Nephron progenitor cell (in vitro differentiated cells): ENCODE results near the gene C19orf81.
A peak's percentile ranks its signal among the peaks of the same experiment; 100 is the strongest.

Experiments
- DNase-seq: peaks from one replicate; pipeline ENCODE4 v3.0.0; 2021
- H3K27ac Mint-ChIP-seq: 2 replicates; pipeline ENCODE4 v1.8.0; 2021; ENCODE audit warnings: mild to moderate bottlenecking, moderate library complexity, mixed read lengths
- H3K27me3 Mint-ChIP-seq: 2 replicates; pipeline ENCODE4 v1.8.0; 2021; ENCODE audit warnings: mild to moderate bottlenecking, low read depth, mixed read lengths; ENCODE audit not compliant: poor library complexity
- H3K36me3 Mint-ChIP-seq: 2 replicates; pipeline ENCODE4 v1.8.0; 2021; ENCODE audit warnings: low read depth, mixed read lengths
- H3K4me1 Mint-ChIP-seq: 2 replicates; pipeline ENCODE4 v1.8.0; 2021; ENCODE audit warnings: mixed read lengths
- H3K4me3 Mint-ChIP-seq: 2 replicates; pipeline ENCODE4 v1.8.0; 2021; ENCODE audit warnings: mild to moderate bottlenecking, moderate library complexity, mixed read lengths
- H3K9me3 Mint-ChIP-seq: 2 replicates; pipeline ENCODE4 v1.8.0; 2021; ENCODE audit warnings: mild to moderate bottlenecking, moderate library complexity, mixed read lengths
- TF ChIP-seq, protein P1 (sequence below): fragments of 200-600 bp; sonication (generic); IDR thresholded peaks from 2 replicates; pipeline ENCODE4 v1.5.0; 2021; ENCODE audit warnings: antibody characterized with exemption

The C19orf81 gene

DNA sequence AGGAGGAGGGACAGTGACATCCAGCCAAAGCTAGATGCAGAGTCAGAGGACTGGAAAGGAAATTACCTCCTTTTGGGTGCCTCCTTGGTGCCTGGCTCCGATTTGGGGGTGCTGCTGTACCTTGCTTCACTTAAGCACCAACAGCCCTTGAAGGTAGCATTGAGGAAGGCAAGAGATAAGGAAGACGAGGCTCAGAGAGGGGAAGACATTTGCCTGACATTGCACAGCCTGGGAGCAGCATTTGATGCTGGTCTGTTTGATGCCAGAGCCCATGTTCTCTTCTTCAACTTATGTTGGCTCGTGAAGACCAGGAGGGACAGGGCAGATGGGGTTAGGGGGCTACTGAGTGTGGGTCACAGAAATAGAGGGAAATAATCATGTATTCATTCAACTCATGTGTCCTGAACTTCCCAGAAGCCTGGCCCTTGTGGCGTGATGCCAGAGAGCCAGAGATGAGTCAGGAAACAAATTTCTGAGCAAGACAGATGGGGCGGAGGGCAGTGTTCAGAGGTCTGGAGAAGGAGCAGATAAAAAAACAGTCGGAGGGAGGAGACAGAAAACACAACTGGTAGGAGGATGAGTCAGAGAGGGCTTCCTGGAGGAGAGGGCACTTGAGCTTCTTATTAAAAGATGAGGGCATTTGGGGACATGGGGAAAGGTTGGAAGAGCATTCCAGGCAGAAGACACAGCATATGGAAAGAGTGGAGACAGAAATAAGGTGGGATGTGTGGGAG lies 3.0 kb upstream of the C19orf81 start:
- H3K27me3 Mint-ChIP-seq = peaks cover 9% of the 10 kb centered on the region
- TF ChIP-seq, protein P1, sequence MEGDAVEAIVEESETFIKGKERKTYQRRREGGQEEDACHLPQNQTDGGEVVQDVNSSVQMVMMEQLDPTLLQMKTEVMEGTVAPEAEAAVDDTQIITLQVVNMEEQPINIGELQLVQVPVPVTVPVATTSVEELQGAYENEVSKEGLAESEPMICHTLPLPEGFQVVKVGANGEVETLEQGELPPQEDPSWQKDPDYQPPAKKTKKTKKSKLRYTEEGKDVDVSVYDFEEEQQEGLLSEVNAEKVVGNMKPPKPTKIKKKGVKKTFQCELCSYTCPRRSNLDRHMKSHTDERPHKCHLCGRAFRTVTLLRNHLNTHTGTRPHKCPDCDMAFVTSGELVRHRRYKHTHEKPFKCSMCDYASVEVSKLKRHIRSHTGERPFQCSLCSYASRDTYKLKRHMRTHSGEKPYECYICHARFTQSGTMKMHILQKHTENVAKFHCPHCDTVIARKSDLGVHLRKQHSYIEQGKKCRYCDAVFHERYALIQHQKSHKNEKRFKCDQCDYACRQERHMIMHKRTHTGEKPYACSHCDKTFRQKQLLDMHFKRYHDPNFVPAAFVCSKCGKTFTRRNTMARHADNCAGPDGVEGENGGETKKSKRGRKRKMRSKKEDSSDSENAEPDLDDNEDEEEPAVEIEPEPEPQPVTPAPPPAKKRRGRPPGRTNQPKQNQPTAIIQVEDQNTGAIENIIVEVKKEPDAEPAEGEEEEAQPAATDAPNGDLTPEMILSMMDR = no peak
- peaks cover 12% of the 10 kb centered on the region for H3K4me1 Mint-ChIP-seq
- DNase-seq = no peak
- H3K9me3 Mint-ChIP-seq = no peaks in the 10 kb centered on the region
- H3K36me3 Mint-ChIP-seq = no peaks in the 10 kb centered on the region
- H3K4me3 Mint-ChIP-seq = no peak overlapping the region
- no peak overlapping the region for H3K27ac Mint-ChIP-seq

GRCh38 chr19:50647879-50648615 lies 1.2 kb upstream of the C19orf81 start:
- TF ChIP-seq, protein P1 = no peak
- Mint-ChIP-seq H3K4me3 (no peak overlapping the region), H3K27ac (no peak overlapping the region)

DNA sequence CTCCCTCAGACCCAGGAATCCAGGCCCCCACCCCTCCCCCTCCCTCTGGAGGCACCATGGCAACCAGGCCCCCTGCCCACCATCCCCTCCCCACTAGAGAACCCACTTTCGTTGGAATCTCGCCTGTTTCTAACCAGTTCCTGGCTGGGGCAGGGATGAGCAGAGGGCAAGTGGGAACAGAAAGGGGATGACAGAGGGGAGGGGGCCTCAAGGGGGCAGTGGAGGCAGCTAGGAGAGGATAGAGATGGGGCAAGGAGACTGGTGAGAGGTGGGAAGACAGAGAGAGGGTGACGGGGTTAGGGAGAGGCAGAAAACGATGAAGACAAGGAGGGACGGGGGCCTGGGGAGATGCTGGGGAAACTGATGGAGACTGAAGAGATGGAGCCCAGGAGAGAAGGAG lies 586 bp upstream of the C19orf81 start:
- peaks cover 25% of the 10 kb centered on the region for H3K27me3 Mint-ChIP-seq
- H3K36me3 Mint-ChIP-seq = no peaks in the 10 kb centered on the region
- TF ChIP-seq, protein P1 = no peak
- H3K4me3 Mint-ChIP-seq = no peak overlapping the region
- H3K4me1 Mint-ChIP-seq = peaks cover 19% of the 10 kb centered on the region
- no peak for DNase-seq
- H3K27ac Mint-ChIP-seq = no peak overlapping the region
- no peaks in the 10 kb centered on the region for H3K9me3 Mint-ChIP-seq

More at GRCh38 chr19:50647879-50648615, 1.2 kb upstream of the C19orf81 start:
- no peak for DNase-seq
- Mint-ChIP-seq H3K4me1 (peaks cover 12% of the 10 kb centered on the region), H3K27me3 (peaks cover 19% of the 10 kb centered on the region), H3K36me3 (no peaks in the 10 kb centered on the region), H3K9me3 (no peaks in the 10 kb centered on the region)

GRCh38 chr19:50651174-50651573 lies 1.9 kb downstream of the C19orf81 start:
- DNase-seq = no peak
- Mint-ChIP-seq H3K9me3 (peaks cover 9% of the 10 kb centered on the region), H3K27ac (no peak overlapping the region), H3K36me3 (no peaks in the 10 kb centered on the region), H3K4me3 (no peak overlapping the region), H3K27me3 (peaks cover 49% of the 10 kb centered on the region), H3K4me1 (peaks cover 26% of the 10 kb centered on the region)
- TF ChIP-seq, protein P1 = no peak

DNA sequence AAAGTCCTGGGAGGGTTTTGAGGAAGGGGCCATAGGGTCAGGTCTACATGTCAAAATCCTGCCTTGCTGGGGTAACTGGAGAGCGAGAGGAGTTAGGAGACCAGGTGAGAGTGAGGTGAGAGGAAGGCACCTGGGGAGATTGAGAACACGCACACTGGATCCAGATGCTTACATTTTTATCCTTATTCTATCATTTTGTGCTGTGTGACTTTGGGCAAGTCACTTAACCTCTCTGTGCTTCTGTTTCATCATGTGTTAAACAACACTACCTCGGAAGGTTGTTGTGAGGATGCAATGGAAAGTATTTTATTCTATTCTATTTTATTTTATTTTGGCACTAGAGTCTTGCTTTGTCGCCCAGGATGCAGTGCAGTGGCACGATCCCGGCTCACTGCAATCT lies 3.5 kb downstream of the C19orf81 start:
- no peaks in the 10 kb centered on the region for H3K36me3 Mint-ChIP-seq
- peaks cover 39% of the 10 kb centered on the region for H3K4me1 Mint-ChIP-seq
- H3K27me3 Mint-ChIP-seq = peaks cover 53% of the 10 kb centered on the region
- TF ChIP-seq, protein P1 = no peak
- no peak for DNase-seq
- H3K4me3 Mint-ChIP-seq = peak overlapping the region; percentile 16
- no peak overlapping the region for H3K27ac Mint-ChIP-seq
- H3K9me3 Mint-ChIP-seq = peaks cover 9% of the 10 kb centered on the region
